Stimulated activated CD8-positive, alpha-beta memory T cell treated with anti-CD3 and anti-CD28 coated beads, Interleukin-2, amount 100 ng/mL, for 48 hours (primary cell): ENCODE measurements around the gene PHPT1.

Experiments
- DNase-seq, 2 donors: peaks; one replicate each; pipeline ENCODE4 v3.0.0-alpha.2; 2020; ENCODE audit warnings: low read depth in 2 of 2

The PHPT1 gene

DNA sequence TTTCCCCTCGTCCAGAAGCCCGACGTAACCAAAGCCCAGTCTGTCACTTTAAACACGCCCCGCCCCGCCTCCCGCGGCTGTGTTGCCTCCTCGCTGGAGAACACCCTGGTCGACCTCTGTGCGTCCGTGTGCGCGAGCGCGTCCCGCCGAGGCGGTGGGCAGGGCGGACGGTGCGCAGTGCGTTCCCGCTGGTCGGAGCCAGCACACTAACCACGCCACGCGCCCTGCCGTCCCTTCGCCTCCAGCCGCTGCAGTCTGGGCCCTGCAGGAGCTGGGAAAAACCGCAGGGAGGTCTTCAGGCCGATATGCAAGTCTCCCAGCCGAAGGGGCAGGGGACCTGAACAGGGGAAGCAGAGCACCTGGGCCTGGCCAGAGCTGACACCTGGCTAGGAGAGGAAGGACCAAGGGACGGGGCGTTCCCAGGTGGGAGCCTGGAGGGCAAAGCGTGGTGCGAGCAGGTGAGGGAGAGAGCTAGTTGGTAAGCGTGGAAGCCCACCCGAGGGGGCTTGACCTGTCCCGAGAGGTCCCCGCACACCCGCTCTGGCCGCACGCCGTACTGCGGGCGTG lies 1.3 kb upstream of the PHPT1 start:
- peak; percentile 80 to 83 for DNase-seq

- no peak for DNase-seq
These were observed 694 bp upstream of the PHPT1 start for GRCh38 chr9:136848393-136849037.

GRCh38 chr9:136849960-136850865 lies 1.0 kb downstream of the PHPT1 start:
- DNase-seq: no peak

DNA sequence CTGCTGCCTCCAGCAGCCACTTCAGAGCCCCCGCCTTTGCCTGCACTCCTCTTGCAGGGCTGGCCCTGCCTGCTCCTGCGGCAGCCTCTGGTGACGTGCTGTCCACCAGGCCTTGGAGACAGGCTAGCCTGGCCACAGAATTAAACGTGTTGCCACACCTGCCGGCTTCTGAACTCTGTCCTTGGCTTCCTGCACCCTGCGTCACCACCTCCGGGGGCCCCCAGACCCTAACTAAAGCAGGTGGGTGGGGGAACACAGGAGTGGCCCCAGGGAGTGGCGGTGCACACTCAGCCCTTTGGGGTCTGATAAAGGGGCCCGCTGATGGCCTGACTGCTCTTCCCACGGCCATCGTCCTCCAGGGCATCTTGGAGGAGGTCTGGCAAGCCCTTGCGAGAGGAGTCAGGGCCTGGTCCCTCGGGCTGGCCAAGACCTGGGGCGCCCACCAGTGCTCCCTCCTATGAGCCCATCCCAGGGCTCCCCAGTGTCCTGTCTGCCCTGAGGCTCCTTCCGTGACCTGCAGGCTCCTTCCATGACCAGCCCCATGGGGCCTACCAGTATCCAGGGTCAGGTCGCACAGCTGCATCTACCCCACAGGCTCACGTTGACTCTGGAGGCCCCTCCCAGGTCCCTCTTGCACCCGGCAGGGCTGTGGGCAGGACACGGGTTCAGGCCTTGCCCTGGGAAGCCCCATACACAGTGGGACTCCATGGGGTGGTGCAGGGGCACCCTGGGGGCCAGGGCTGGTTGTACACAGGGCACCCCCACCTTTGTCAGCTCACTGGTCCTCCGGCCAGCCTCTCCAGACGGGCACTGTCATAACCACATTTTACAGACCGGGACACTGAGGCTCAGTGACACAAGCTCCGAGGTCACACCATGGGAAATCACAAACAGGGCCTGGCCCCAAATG lies 1.9 kb downstream of the PHPT1 start:
- DNase-seq: no peak

DNA sequence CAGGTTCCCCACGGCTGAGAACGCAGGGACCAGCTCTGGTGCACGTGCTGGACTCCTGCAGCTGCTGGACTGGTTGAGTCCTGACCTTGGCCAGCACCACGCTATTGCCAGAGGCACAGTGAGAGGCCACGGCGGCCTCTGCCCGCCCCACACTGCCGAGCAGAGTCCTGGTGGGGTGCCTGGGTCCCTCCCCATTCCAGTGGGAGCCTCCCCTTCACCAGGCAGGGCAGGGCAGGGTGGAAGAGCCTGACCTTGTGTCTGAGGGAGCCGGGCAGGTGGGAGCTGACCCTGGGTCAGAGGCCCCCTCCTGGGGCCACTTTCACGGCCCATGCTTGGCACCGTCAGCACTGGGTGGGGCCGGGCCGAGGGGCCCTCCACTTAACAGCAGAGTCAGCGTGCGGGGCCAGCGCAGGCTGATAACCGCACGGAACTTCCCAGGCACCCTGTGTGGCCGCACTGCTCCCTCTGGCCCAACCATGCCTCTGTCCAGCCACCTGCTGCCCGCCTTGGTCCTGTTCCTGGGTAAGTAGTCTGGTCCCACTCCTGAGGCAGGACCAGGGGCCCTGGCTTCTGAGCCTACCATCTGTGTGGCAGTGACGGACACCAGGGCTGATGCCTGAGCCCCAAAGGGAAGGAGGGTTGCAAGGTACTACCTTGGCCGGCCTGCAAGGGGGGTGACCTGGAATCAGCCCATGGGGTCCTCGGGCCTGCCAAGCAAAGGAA lies 2.9 kb downstream of the PHPT1 start, which contains the start of gene MAMDC4:
TSS of gene MAMDC4 (plus strand) at position 406 of the 723 bp plus-strand sequence. CDS start at position 477, 71 bp downstream.
- DNase-seq: no peak

DNA sequence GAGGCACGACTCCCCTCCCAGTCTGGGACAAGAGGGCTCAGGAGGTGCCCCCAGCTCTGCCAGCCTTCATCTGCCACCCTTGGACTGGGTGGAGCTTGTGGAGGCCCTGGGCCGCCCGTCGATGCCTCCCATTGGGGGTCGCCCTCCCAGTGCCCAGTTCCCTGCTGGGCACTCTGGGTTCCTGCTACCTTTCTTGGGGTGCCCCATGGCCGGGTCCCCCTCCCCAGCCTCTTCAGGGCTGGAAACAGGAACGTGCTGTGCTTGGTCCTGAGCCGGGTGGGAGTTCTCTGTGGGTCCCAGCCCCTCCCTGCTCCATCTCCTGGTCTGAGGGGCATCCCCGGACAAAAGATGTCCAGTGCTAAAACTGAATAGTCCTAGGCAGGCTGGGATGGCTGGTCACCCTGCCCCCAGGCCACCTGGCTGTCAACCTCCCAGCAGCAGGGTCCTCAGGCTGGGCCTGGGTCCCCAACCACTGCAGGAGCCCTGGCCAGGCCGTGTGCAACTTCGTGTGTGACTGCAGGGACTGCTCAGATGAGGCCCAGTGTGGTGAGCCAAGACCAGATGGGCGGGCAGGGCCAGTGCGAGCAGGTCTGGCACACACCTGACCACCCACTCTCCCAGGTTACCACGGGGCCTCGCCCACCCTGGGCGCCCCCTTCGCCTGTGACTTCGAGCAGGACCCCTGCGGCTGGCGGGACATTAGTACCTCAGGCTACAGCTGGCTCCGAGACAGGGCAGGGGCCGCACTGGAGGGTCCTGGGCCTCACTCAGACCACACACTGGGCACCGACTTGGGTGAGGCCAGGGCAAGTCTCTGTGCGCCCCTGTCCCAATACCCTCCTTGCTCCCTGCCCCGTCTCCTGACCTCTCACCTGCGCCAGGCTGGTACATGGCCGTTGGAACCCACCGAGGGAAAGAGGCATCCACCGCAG lies 3.7 kb downstream of the PHPT1 start:
- no peak for DNase-seq

DNA sequence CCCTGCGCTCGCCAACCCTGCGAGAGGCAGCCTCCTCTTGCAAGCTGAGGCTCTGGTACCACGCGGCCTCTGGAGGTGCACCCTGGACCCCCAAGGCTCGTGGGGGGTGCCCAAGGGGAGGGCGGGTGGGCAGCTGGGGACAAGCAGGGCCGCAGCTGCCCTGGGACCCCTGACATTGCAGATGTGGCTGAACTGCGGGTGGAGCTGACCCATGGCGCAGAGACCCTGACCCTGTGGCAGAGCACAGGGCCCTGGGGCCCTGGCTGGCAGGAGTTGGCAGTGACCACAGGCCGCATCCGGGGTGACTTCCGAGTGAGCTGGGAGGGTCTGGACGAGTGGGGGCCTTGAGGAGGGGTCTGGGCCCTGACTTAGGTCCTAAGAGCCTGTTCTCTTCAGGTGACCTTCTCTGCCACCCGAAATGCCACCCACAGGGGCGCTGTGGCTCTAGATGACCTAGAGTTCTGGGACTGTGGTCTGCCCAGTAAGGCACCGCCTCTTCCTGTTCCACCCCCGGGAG lies 4.4 kb downstream of the PHPT1 start:
- no peak for DNase-seq

GRCh38 chr9:136854113-136854841 lies 5.1 kb downstream of the PHPT1 start:
- no peak for DNase-seq

- no peak for DNase-seq
These were observed 5.7 kb downstream of the PHPT1 start for GRCh38 chr9:136854842-136855460.

GRCh38 chr9:136855461-136856078 lies 6.4 kb downstream of the PHPT1 start:
- DNase-seq: no peak

GRCh38 chr9:136856079-136856476 lies 6.9 kb downstream of the PHPT1 start:
- DNase-seq: no peak

DNA sequence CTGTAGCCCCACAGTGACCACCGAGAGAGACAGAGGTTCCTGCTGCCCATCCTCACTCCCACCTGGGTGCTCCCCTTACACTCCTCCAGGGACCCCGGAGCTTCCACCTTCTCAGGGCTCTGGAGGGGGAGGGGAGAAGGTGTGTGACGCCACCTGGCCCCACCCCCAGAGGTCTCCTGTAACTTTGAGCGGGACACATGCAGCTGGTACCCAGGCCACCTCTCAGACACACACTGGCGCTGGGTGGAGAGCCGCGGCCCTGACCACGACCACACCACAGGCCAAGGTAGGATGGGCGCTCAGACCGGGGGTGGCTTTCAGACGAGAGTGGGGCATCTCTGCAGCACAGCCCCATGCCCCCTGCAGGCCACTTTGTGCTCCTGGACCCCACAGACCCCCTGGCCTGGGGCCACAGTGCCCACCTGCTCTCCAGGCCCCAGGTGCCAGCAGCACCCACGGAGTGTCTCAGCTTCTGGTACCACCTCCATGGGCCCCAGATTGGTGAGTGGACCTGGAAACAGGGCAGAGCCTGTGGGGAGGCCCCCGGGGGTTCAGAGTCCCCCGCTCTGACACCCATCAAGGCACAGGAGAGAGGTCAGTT lies 7.4 kb downstream of the PHPT1 start:
- DNase-seq: no peak

GRCh38 chr9:136857166-136857565 lies 8.0 kb downstream of the PHPT1 start:
- DNase-seq: no peak

- no peak for DNase-seq
These were observed 8.6 kb downstream of the PHPT1 start for GRCh38 chr9:136857581-136858412.

GRCh38 chr9:136858452-136858843 lies 9.2 kb downstream of the PHPT1 start:
- DNase-seq: no peak

DNA sequence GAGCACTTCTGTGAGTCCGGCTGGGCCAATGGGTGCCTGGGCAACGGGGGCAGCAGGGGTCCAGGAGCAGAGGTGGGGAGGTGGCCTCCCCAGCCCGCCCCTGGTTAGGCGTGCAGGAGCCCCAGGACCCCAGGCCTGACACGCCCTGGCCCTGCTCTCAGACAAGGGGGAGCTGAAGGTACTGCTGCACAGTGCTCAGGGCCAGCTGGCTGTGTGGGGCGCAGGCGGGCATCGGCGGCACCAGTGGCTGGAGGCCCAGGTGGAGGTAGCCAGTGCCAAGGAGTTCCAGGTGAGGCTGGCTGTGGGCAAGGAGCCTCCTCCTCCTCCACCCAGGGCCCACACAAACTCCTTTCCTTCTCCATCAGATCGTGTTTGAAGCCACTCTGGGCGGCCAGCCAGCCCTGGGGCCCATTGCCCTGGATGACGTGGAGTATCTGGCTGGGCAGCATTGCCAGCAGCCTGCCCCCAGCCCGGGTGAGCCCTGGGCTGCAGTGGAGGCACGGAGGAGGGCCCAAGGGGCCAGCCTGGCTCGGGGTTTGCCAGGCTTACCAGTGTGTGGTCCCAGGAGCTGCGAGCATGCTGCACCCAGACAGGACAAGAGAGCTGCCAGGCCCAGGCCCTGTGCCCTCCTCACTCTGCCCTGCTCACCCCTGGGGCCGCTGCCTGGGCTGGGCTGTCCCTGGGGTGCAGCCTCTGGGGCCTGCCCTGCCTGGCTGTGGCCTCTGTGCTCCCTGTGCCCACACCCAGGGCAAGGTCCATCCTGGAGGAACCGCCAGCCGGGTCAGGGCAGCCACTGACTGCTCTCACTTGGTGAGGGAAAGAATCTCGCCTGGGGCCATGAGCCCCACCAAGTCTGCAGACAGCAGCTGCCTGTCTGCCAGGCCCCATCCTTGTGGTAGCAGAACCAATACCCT lies 9.9 kb downstream of the PHPT1 start:
- no peak for DNase-seq
